Measurements from ENCODE around the gene NT5C.

- TF ChIP-seq, protein P1, sequence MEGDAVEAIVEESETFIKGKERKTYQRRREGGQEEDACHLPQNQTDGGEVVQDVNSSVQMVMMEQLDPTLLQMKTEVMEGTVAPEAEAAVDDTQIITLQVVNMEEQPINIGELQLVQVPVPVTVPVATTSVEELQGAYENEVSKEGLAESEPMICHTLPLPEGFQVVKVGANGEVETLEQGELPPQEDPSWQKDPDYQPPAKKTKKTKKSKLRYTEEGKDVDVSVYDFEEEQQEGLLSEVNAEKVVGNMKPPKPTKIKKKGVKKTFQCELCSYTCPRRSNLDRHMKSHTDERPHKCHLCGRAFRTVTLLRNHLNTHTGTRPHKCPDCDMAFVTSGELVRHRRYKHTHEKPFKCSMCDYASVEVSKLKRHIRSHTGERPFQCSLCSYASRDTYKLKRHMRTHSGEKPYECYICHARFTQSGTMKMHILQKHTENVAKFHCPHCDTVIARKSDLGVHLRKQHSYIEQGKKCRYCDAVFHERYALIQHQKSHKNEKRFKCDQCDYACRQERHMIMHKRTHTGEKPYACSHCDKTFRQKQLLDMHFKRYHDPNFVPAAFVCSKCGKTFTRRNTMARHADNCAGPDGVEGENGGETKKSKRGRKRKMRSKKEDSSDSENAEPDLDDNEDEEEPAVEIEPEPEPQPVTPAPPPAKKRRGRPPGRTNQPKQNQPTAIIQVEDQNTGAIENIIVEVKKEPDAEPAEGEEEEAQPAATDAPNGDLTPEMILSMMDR (IDR thresholded peaks at IDR 0.05) = no peak
- no peak for TF ChIP-seq POLR2A (IDR thresholded peaks at IDR 0.05)
Measured at GRCh38 chr17:75081611-75082540, 49.7 kb downstream of the NT5C start.
